Adrenal gland (tissue), 5 donors: ENCODE measurements around the gene NBAS.

ENCODE experiments used
- POLR2A ChIP-seq, 2 donors: fragments of 450-650 bp; IDR thresholded peaks; one replicate each; pipeline ENCODE4 v1.6.1; 2017; ENCODE audit warnings: antibody characterized with exemption in 2 of 2, mild to moderate bottlenecking in 2 of 2, moderate library complexity in 1 of 2
- TF ChIP-seq, protein P1 (sequence below), 6 experiments: fragments of 450-650 bp in 4 of 6; fragments of 200-600 bp in 2 of 6; sonication (generic) in 1 of 6; IDR thresholded peaks; 1 replicate in 5 of 6; 2 replicates in 1 of 6; pipeline versions ENCODE4 v1.5.1 to v1.8.0; 2016 to 2021; ENCODE audit warnings: antibody characterized with exemption in 6 of 6, mild to moderate bottlenecking in 2 of 6, moderate library complexity in 1 of 6
- donor health status: DM: no; HTN: no; CAD: no.

- TF ChIP-seq, protein P1, sequence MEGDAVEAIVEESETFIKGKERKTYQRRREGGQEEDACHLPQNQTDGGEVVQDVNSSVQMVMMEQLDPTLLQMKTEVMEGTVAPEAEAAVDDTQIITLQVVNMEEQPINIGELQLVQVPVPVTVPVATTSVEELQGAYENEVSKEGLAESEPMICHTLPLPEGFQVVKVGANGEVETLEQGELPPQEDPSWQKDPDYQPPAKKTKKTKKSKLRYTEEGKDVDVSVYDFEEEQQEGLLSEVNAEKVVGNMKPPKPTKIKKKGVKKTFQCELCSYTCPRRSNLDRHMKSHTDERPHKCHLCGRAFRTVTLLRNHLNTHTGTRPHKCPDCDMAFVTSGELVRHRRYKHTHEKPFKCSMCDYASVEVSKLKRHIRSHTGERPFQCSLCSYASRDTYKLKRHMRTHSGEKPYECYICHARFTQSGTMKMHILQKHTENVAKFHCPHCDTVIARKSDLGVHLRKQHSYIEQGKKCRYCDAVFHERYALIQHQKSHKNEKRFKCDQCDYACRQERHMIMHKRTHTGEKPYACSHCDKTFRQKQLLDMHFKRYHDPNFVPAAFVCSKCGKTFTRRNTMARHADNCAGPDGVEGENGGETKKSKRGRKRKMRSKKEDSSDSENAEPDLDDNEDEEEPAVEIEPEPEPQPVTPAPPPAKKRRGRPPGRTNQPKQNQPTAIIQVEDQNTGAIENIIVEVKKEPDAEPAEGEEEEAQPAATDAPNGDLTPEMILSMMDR (IDR thresholded peaks at IDR 0.05), result no peak
- TF ChIP-seq POLR2A (IDR thresholded peaks at IDR 0.05), result no peak
These were observed 53.4 kb downstream of the NBAS start for GRCh38 chr2:15507697-15508096.
